HG03135 (cell line): ENCODE measurements around the gene CARD19.

Source experiments
- ATAC-seq: cut with Tn5 transposase; IDR thresholded peaks from one replicate; pipeline ENCODE4 v1.9.1; 2021; ENCODE audit warnings: mild to moderate bottlenecking, moderate library complexity; ENCODE audit not compliant: unreplicated experiment

The CARD19 gene, protein sequence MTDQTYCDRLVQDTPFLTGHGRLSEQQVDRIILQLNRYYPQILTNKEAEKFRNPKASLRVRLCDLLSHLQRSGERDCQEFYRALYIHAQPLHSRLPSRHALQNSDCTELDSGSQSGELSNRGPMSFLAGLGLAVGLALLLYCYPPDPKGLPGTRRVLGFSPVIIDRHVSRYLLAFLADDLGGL

DNA sequence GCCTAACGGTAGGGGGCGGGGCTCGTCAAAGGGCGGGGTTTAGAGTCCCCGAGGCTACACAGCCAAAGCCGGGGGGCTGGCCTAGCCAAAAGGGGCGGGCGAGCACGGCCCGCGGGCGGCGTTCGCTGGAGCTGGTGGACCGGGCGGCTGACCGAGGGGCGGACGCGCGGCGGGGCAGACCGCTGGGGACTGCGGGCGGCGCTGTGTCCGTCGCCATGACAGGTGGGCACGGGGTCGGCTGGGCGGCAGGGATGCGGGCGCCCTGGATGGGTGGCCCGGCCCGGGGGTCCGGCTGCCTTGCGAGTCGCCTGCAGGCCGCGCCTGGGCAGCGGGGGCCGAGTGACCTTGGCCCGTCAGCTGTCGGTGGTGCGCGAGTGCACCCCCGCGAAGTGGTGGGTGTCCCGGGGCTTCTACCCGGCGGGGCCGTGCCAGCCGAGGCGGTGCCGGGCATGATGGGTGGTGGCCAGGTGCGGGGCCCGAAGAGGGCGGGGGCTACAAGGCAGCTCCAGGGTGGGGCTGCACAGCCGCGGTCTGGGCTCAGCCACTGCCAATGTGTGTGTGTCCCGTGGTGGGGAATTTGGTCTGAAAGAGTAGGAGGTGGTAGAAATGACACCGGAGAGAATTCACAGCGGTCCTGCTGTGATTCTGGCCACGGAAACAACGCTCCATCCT is at the start of gene CARD19:
Gene CARD19, plus strand, starts transcription at position 87 of the 672 bp plus-strand sequence. Its CDS starts 129 bp downstream, at position 216.
- ATAC-seq: peak; percentile 19

DNA sequence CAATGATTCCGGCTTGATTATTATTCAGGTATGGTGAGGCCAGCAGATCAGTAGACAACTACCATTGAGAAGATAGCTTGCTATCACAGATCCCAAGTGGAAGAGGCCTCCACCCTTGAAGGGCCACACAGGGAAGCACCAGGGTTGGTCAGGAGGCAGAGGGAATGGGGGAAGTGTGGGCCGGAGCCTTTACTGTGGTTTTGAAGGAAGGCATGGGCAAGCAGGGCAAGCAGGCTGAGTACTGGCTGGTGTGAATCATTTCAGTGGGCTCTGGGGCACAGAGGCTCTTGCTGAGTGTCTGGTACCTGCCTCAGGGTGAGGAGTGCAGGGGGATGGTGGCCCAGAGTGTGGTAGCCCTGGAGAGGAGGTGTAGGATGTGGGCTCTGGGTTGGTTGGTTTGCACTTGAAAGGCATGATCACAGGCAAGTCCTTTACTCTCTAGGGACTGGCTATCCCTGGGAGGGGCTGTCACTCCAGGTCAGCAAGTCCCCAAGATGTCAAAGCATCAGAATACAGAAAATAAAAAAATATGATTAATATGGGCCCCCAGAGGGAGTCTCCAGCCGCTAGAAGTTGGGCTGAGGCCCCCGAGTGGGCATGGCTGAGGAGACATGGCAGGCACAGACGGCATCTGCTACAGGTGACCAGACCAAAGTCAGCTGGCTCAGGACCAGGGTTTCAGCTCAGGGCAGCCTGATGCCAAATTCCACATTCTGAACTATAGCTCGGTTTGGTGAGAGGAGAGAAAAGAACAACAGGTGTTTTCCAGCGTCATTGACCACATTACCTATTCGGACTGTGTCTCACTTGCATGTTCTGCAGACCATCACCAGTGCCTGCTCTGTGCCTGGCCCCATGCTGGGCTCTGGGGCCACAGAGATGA is 47.2 kb upstream of the CARD19 start:
- ATAC-seq: no peak

DNA sequence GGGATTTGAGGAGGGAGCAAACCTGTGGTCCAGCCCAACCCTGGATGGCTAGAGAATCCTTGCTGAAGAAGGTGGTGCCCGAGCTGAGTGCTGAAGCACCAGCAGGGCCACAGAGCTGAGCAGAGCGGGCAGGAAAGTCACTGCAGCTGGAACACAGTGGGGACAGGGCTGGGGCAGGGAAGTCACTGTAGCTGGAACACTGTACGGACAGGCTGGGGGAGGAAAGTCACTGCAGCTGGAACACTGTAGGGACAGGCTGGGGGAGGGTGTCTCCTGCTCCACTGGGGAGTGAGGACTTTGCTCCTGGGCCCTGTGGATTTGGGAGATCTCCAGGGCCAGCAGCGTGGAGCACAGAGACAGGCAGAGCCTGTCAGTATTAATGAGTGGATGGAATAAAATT is 46.5 kb upstream of the CARD19 start:
- no peak for ATAC-seq

DNA sequence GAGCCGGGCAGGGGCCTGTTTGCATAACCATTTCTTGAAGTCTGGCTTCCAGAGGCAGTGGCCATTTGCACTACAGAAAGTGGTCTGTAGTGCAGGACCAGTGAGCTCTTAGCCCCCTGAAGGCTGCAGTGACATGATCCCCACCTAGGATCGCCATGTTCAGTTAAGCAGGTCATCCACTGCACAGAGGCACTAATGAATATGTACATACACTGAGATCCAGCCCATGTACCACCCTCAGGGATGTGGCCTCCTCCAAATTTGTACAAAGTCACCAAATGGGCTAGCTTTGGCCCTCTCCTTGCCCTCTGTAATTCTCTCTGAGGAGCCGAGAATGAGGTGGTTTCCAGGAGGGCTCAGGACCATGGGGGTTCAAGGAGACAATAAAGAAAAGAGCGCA is 45.8 kb upstream of the CARD19 start:
- no peak for ATAC-seq

DNA sequence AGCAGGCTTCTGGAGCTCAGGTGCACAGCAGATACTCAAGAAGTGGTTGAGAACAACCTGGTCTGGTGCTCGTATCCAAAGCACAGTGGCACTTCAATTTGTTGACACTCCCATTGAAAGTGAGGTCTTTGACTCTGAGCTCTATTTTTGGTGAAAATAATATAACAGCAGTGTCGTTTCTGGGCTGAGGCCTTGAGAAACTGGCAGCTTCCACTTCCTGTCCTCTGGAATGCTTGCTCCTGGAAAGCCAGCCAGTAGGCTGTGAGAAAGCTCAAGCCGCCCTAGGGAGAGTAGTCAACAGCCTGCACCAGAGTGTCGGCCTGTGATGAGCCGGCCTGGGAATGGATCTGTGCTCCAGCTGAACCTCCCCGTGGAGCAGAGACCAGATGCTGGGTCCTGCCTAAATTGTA is 44.3 kb upstream of the CARD19 start:
- ATAC-seq: no peak

DNA sequence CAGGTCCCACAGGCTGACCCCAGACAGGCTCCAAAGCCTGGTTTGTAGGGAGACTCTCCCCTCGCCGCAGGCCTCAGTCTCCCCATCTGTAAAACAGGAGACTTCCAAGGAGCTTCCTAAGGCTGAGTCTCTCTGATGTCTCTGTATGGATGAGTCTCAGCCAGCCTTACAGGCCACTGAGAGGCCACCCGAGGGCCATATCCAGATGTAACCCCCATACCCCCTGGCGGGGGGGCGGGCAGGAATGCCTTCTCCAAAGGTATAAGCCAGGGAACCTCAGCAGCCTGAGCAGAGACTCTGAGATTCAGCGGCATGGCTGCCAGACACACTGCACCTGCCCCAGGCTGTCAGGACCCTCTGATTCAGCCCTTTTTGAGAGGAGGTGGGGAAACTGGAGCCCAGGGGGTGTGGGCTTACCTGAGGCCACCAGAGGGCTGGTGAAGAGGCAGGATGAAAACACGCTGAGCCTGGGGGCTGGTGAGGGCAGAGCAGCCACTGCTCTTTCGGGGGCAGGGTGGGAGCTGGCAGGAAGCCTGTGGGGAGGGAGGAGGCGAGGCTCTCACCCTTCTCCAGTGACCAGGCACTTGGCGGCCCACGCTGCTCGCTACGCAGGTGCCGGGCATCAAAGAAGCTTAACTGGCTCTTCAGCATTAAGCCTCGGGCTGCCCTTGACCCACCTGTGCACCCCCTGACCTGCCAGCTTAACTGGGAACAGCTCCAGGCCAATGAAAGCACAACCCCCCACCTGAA is 43.1 kb upstream of the CARD19 start:
- no peak for ATAC-seq

DNA sequence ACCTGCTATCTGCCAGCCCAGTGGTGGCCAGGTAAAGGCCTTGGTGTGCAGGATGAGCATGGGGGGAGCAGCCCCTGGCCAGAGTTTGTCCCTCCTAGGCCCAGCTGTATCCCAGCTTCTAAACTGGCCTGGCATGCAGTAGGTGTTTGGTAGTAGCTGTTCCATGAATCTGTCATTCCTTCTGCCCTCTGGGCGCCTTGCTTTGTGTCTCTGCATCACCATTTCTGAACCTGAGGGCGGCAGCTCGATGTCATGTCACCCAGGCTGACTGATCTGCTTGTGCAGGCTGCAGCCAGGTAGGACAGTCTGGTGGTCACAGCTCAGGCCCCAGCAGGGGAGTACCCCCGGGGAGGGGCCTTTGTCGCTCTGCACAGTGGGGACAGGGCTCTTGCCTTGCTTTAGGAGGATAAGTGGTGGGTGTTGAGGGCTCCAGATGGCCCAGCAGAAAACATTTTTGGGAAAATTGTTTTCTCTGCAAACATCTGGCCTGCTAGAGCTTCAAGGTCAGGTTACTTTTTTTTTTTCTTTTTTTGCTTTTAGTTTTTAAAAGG is 42.2 kb upstream of the CARD19 start:
- no peak for ATAC-seq

DNA sequence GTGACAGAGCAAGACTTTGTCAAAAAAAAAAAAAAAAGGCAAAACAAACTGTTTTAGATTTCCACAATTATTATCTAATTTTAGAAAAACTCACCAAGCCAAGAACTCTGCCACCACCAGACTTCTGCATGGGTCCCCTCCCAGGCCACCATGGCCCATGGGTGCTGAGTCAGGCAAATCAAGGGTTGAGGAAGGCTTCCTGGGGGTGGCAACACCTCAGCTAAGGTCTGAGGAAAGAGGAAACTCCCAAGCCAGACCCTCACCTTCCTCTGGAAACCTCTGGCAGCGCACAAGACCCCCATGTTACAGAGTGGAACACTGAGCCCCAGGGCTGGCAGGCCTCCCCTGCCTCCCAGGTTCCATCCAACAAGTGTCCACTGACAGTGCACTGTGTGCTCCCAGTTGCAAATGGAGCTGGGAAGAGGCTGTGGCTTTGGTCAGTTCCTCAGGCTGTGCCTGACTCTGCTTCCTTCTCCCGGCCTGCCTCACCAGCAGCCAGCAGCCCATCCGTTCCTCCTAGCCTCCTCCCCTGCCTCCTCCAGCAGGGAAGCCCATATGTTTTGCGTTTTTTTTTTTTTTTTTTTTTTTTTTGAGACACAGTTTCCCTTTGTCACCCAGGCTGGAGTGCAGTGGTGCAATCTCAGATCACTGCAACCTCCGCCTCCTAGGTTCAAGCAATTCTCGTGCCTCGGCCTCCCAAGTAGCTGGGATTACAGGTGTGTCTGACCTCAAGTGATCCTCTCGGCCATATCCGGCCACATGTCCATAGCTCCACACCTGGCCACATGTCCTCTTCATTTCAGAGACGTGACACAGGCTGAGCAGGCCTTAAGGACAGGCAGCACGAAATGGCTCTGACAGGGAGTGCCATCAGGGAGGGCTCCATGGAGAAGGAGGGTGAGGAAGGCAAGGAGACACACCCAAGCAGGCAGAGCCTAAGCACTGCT is 41.0 kb upstream of the CARD19 start:
- ATAC-seq: no peak

DNA sequence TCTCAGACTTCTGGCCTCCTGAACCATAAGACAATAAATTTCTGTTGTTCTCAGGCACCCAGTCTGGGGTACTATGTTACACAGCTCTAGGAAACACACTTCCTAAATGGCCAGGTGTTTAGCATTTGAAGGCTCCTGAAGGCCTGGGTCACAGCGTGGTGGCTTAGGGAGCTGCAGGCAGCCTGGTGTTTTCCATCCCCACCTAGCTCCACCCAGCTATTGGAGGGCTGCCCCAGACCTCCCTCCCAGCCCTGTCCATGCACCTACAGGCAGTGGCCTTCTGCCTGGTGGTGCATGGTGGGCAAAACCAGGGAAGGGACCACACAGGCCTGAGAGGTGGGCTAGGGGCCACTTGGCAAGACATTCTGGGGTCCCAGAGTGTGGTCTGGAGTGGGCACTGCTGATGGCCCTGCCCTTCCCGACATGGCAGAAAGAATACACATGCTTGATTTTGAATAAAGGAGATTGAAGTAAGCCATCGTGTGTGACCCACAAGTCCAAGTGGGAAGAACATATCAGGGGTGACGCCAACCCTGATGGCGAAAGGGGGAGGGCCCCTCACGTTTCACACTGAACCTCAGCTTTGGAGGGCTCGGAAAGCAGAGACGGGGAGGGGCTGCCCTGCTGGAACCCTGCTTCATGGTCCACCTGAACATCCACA is 38.8 kb upstream of the CARD19 start:
- ATAC-seq: no peak

DNA sequence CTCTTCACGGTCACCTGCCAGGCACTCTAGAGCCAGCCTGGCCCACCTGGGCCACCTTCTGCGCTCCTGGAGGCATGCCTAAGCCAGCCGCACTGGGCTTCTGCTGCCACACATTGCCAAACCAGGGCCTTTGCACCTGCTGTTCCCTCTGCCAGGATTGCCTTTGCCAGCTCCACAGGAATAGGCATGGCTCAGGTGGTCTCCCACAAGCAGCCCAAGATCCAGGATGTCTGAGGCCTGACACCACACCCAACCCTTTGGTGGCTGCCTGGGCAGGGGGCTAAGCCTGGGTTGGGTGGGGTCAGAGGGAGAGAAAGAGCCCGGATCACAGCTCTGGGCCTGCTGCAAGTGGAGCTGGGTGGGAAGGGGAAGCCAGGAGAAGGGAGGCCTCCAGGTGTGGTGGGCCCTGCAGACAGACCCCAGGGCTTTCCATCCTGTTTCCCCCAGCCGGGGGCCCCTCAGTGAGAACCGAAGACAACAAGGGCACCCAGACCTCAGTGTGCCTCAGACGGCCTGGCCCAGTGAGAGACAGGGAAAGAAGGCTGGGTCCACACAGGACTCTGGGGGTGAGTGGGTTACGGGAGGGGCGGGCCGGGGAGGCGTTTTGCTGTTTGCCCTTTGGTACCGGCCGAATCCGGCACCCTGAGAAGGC is 38.2 kb upstream of the CARD19 start:
- peak; percentile 8 for ATAC-seq

DNA sequence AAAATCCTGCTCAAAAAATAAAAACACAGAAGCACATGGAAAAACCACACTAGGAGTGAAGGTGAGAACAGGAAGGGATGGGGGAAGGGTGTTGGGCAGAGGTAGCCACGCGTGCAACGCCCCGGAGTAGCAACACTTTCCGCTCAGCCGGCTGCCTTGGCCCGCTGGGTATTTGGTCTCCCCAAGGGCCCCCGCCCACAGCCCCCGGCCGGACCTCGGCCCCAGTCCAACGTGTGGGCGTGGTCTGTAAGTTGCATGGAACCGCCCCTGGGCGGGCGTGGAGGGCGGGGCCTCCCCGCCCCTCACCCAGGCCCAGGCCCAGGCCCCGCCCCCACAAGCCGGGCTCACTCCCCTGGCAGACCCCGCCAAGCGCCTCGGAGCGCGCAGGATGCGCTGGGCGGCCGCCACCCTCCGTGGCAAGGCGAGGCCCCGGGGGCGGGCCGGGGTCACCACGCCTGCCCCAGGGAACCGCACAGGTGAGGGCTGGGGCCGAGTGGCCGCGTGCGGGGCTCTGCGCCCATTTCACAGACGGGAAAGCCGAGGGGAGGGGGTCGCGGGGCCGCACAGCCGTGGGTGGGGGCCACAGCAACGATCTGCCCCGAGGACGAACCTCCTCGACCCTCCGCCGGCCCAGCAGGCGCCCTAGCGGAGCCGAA is 37.5 kb upstream of the CARD19 start, which contains the start of gene SUSD3:
Gene SUSD3, plus strand, starts transcription at position 347 of the 656 bp plus-strand sequence. Its CDS starts 42 bp downstream, at position 389.
- ATAC-seq: peak; percentile 44

DNA sequence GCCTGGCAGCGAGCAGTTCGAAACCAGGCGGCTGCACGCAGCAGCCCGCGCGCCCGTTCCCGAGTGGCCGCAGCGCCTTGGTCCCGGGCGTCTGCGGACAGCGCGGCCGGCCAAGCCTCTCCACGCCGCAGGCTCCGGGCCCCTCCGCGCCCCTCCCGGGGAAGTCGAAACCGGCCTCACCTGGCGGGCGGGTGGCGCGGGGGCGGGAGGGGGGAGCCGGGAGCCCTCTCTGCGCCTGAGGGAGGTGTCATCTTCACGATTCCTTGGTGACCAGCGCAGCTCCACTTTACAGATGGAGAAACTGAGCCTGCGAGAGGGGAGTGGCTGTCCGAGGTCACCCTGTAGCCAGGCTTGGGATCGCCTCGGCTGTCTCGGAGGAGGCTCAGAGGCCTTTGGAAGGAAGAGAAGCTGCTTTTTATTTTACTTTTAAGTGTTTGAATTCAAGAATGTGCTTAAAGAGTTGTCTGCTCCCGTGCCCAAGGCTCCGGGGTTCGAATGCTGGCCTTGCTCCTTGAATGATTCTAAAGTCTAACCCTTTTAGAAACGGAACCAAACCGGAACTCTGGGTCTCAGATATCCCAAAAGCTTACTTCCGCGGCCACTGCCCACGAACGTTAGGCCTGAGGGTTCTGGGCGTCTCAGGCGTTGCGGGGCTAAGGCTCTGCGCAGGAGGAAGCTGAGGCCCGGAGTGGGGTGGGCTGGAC is 36.9 kb upstream of the CARD19 start:
- ATAC-seq: peak; percentile 3

DNA sequence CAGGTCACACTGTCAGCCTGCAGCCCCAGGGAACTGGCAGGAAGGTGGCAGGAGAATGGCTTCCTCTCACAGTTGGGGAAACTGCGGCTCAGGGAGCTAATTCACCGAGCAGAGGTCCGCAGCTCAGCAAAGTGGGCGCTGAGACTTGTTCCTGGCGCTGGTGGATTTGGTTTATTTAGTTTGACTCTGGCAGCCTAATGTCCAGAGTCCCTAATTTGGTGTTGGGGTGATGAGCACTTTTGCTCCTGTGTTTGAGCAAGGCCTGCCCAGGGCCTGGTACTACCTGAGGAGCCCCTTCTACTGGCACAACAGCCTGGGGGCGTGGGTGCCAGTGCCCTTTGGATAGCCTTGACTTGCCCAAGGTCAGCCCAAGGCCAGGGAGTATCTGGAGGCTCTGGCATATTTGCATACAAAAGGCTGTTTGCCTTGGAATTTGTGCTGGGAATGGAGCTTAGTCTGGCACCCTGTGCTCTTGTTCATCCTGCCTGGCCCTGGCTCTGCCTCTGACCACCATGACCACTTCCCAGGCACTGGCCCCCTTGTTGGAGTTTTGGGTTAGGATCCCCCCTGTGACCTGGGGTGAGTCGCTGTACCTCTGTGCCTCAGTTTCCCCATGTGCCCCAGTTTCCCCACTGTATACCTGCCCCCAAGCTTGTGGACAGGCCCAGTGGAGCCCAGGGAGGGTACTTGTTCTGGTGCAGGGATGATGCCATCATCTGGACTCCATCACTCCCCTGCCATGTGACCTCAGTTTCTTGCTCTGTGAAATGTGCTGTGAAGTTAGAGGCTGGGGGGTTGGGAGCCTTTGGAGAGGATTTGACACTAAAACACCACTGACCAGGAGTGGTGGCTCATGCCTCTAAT is 36.1 kb upstream of the CARD19 start:
- ATAC-seq: no peak

DNA sequence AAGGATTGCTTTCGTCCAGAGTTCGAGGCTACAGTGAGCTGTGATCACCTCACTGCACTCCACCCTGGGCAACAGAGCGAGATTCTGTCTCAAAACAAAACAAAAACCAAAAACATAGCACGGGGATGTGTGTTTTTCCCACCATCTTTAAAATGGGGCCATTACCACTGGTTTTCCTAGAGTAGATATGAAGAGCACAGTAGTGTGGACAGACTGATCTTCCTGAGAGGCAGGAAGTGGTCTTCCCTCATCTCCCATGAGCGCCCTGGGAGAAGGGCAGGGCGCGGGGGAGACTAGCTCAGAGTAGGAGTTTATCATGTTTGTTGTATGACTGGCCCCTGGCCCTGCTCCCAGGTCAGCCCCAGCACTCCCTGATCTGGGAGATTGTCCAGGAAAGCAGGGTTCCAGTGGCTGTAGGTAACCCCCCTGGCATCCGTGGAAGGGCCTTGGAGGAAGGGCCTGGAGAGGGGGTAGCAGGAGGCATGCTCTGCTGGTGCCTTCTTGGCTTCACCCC is 35.2 kb upstream of the CARD19 start:
- no peak for ATAC-seq

DNA sequence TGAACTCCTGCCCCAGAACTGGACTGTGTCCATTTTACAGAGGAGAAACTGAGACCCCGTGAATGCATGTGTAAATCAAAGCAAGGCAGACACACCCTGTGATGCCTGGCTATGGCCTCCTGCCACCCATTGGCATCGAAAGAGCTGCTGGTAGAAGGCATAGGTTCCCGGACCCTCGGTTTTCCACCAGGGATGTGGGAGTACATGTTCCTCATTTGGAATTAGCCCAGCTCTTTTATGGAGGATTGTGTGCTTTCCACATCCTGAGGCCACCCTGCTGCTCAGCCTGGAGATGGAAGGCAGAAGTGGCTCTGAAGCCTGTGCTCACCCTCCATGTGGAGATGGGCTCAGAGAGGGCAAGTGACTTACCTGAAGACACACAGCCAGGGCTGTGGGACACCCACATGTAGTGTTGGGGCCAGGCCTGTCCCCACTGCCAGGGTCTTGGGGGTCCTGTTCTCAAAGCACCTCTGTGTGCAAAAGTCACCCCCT is 34.7 kb upstream of the CARD19 start:
- ATAC-seq: no peak
